Measurements from ENCODE around the gene PAX8. TPM values are rescaled to one million over a fixed set of nuclear protein-coding genes. Genes with fewer than 3 reads are reported as not detected.

Gene PAX8
- total and polyA plus RNA-seq, 2 experiments from 2014 or later: 0.21 to 0.32 TPM

DNA sequence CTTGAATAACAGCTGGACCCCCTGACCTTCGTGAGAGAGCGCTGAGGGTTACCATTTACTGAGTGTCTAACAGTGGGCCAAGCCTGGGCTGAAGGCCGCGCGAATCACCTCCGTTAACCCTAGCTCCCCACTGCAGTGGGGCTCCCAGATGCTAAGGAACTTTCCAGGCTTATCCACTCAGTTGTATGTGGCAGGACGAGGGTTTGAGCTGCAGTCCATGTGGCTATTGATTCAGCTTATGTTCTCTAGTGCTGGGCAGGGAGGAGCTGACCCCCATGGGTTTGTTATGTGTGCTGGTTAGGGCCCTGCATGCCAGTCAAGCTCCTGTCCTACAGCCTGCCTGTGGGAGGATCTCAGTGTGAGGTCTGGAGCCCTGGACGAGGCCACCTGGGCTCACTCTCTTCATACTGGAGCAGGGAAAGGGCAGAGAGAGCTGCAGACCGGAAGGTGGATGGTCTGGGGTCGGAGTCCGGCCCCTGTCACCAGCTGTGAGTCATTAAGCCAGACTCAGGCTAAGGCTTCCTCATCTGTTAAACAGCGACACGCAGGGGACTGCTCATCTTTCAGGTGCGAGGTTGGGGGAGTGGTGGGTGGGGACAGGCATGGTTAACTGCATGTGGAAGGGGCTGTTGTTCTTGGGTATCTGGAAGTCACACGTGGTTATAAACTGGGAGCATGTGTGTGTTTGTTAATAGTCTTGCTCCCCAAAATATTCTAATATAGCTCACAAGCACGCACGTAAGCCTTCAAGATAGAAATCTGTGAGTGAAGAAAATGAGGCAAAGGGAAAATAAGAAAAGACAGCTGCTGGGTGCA, 98.4 kb downstream of the PAX8 start:
- ATAC-seq: peak; percentile 68
- Histone ChIP-seq H3K27me3 (ENCODE audit: insufficient read depth) (no peaks in the 10 kb centered on the region), H3K27ac (ENCODE audit: low read depth) (no peak overlapping the region), H3F3A (replicated peaks; ENCODE audit: low read depth) (no peaks in the 10 kb centered on the region), H3K36me3 (ENCODE audit: insufficient read depth) (no peaks in the 10 kb centered on the region), H3K4me3 (no peak overlapping the region), H2AFZ (no peak overlapping the region), H3K4me1 (ENCODE audit: insufficient read depth) (no peaks in the 10 kb centered on the region), H3K4me2 (no peak overlapping the region), H3K9me2 (ENCODE audit: insufficient read depth) (no peaks in the 10 kb centered on the region), H4K20me1 (replicated peaks; ENCODE audit: insufficient read depth) (no peaks in the 10 kb centered on the region), H3K79me2 (replicated peaks; ENCODE audit: insufficient read depth) (no peaks in the 10 kb centered on the region)
- DNase-seq (ENCODE audit: low spot score): no peak
- H3K27ac Mint-ChIP-seq: no peak overlapping the region
- TF ChIP-seq JUNB (IDR thresholded peaks at IDR 0.05; ENCODE audit: unreplicated experiment) (no peak), ZNF462 (CRISPR knock-in tag; IDR thresholded peaks at IDR 0.05) (no peak), STAT1 (IDR thresholded peaks at IDR 0.05; ENCODE audit: unreplicated experiment) (no peak), POLR2AphosphoS5 (IDR thresholded peaks at IDR 0.05; ENCODE audit: low read depth) (no peak), ZNF114 (CRISPR knock-in tag; IDR thresholded peaks at IDR 0.05) (no peak), CREB1 (CRISPR knock-in tag; IDR thresholded peaks at IDR 0.05; ENCODE audit: low read depth) (no peak), ZNF331 (CRISPR knock-in tag; IDR thresholded peaks at IDR 0.05; ENCODE audit: low read depth) (no peak), REST (IDR thresholded peaks at IDR 0.05; ENCODE audit: unreplicated experiment) (no peak), CTCF (conservative IDR thresholded peaks at IDR 0.05; ENCODE audit: low read depth in 2 of 2) (no peak), EZH2 (IDR thresholded peaks at IDR 0.05; ENCODE audit: low read depth, unreplicated experiment) (no peak), EZH2phosphoT487 (IDR thresholded peaks at IDR 0.05; ENCODE audit: unreplicated experiment) (no peak), NANOG (IDR thresholded peaks at IDR 0.05; ENCODE audit: borderline replicate concordance) (no peak)
- TF ChIP-seq, protein P1, sequence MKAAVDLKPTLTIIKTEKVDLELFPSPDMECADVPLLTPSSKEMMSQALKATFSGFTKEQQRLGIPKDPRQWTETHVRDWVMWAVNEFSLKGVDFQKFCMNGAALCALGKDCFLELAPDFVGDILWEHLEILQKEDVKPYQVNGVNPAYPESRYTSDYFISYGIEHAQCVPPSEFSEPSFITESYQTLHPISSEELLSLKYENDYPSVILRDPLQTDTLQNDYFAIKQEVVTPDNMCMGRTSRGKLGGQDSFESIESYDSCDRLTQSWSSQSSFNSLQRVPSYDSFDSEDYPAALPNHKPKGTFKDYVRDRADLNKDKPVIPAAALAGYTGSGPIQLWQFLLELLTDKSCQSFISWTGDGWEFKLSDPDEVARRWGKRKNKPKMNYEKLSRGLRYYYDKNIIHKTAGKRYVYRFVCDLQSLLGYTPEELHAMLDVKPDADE (IDR thresholded peaks at IDR 0.05): no peak
- H3K4me1 Mint-ChIP-seq: peaks cover 17% of the 10 kb centered on the region
- peaks cover 3% of the 10 kb centered on the region for H3K27me3 Mint-ChIP-seq (ENCODE audit: insufficient read depth, low read depth, poor library complexity)
- no peaks in the 10 kb centered on the region for H3K36me3 Mint-ChIP-seq (ENCODE audit: low read depth)
- no peaks in the 10 kb centered on the region for H3K9me3 Mint-ChIP-seq
- no peak overlapping the region for H3K4me3 Mint-ChIP-seq

All from GM23338 (cell line).